OCI-LY7 (cell line): ENCODE data around the gene SLC4A1. TPM values are rescaled to one million over a fixed set of nuclear protein-coding genes. Genes with fewer than 3 reads are reported as not detected.
A peak's percentile ranks its signal among the peaks of the same experiment; 100 is the strongest.

Experiments
- BruUV-seq: library from RNA; stranded (reverse); fragments of 400-500 nt; replicated peaks from 2 replicates; lab custom pipeline; 2021; lab: Mats Ljungman, UMichigan
- CTCF ChIA-PET: fragments of 300-600 bp; sonication (Branson Sonifier 250); formaldehyde crosslinking; loops from one replicate; lab custom pipeline; 2022; ENCODE audit warnings: antibody characterized with exemption; ENCODE audit not compliant: unreplicated experiment; lab: Charles Lee
- POLR2A ChIA-PET: fragments of 300-600 bp; sonication (Branson Sonifier 250); formaldehyde crosslinking; loops from one replicate; lab custom pipeline; 2022; ENCODE audit warnings: antibody characterized with exemption; lab: Charles Lee
- DNase-seq: peaks from one replicate; pipeline ENCODE4 v3.0.0-alpha.2; 2015; ENCODE audit warnings: low spot score
- H2AFZ ChIP-seq: fragments of 200-600 bp; sonication (generic), shearing (Covaris generic); 2 replicates; pipeline ENCODE4 v1.6.1; 2014; ENCODE audit warnings: mild to moderate bottlenecking, antibody characterized with exemption, low read length, moderate library complexity
- H3K27ac ChIP-seq: fragments of 200-600 bp; sonication (generic); 2 replicates; pipeline ENCODE4 v1.5.1; 2014; ENCODE audit warnings: mixed run types, low read depth, mild to moderate bottlenecking, moderate library complexity, low read length, inconsistent platforms; ENCODE audit not compliant: poor library complexity, severe bottlenecking
- H3K36me3 ChIP-seq: fragments of 200-600 bp; sonication (generic); 2 replicates; pipeline ENCODE4 v1.6.1; 2014; ENCODE audit warnings: mild to moderate bottlenecking, antibody characterized with exemption, low read length, moderate library complexity, mixed read lengths; ENCODE audit not compliant: insufficient read depth
- H3K4me1 ChIP-seq: fragments of 200-600 bp; sonication (generic); 2 replicates; pipeline ENCODE4 v1.5.1; 2014; ENCODE audit warnings: mild to moderate bottlenecking, low read length; ENCODE audit not compliant: insufficient read depth, poor library complexity, severe bottlenecking
- H3K4me2 ChIP-seq: fragments of 200-600 bp; sonication (generic); 2 replicates; pipeline ENCODE4 v1.6.1; 2014; ENCODE audit warnings: mild to moderate bottlenecking, low read length
- H3K4me3 ChIP-seq: fragments of 200-600 bp; sonication (generic); 2 replicates; pipeline ENCODE4 v1.5.1; 2014; ENCODE audit warnings: mild to moderate bottlenecking, low read depth, low read length; ENCODE audit not compliant: poor library complexity, severe bottlenecking
- H3K79me2 ChIP-seq: fragments of 200-600 bp; sonication (generic); 2 replicates; pipeline ENCODE4 v1.6.1; 2016; ENCODE audit warnings: low read depth, mild to moderate bottlenecking, low read length, moderate library complexity, mixed read lengths; ENCODE audit not compliant: insufficient read depth
- H3K9me2 ChIP-seq: fragments of 200-600 bp; sonication (generic); 2 replicates; pipeline ENCODE4 v1.6.1; 2016; ENCODE audit warnings: mild to moderate bottlenecking, low read length, mixed read lengths; ENCODE audit not compliant: insufficient read depth
- H3K9me3 ChIP-seq: fragments of 200-600 bp; sonication (generic); 2 replicates; pipeline ENCODE4 v1.6.1; 2014; ENCODE audit warnings: mild to moderate bottlenecking, mixed run types, low read length, mixed read lengths
- H4K20me1 ChIP-seq: fragments of 200-600 bp; sonication (generic); 2 replicates; pipeline ENCODE4 v1.6.1; 2014; ENCODE audit warnings: mild to moderate bottlenecking, antibody characterized with exemption, low read length, moderate library complexity, mixed read lengths; ENCODE audit not compliant: insufficient read depth
- CTCF ChIP-seq: fragments of 200-600 bp; sonication (generic); conservative IDR thresholded peaks from 2 replicates; pipeline ENCODE4 v1.5.1; 2014; ENCODE audit warnings: mild to moderate bottlenecking, antibody characterized with exemption, low read length, moderate library complexity, mixed read lengths
- EZH2phosphoT487 ChIP-seq: fragments of 200-600 bp; sonication (generic); IDR thresholded peaks from 2 replicates; pipeline ENCODE4 v1.6.1; 2018; ENCODE audit warnings: low read depth, borderline replicate concordance, mild to moderate bottlenecking, mixed run types, antibody characterized with exemption, low read length, moderate library complexity, mixed read lengths
- intact Hi-C: fragments of 100-400 bp; cut with micrococcal nuclease; formaldehyde crosslinking; loops from one replicate; pipeline ENCODE4 v1.10.0; 2022; ENCODE audit not compliant: unreplicated experiment
- total RNA-seq, 2 experiments: library from RNA; depleted of rRNA in 1 of 2; stranded (reverse); fragments of >200 nt in 1 of 2; shearing (Covaris generic) in 1 of 2; gene quantifications; 2 replicates each; pipeline ENCODE4 v1.2.3, GENCODE V29; 2014 to 2022

The SLC4A1 gene
- total RNA-seq, 2 experiments from 2014 or later = not detected

GRCh38 chr17:44307387-44308186 lies 39.7 kb upstream of the SLC4A1 start:
- no peaks in the 10 kb centered on the region for H3K36me3 ChIP-seq
- TF ChIP-seq EZH2phosphoT487 (no peak), CTCF (no peak)
- H3K4me3 ChIP-seq = no peak overlapping the region
- CTCF ChIA-PET = no interaction called here
- peak overlapping the region; percentile 38 for H3K4me2 ChIP-seq
- no peak overlapping the region for H2AFZ ChIP-seq
- H3K27ac ChIP-seq = no peak overlapping the region
- no peaks in the 10 kb centered on the region for H3K79me2 ChIP-seq
- no peaks in the 10 kb centered on the region for H3K9me2 ChIP-seq
- no TSS peak for BruUV-seq
- intact Hi-C loops = no loop called here
- no peaks in the 10 kb centered on the region for H4K20me1 ChIP-seq
- POLR2A ChIA-PET = no interaction called here
- H3K9me3 ChIP-seq = no peaks in the 10 kb centered on the region
- peaks cover 19% of the 10 kb centered on the region for H3K4me1 ChIP-seq
- DNase-seq = no peak

GRCh38 chr17:44304651-44305050 lies 36.7 kb upstream of the SLC4A1 start:
- no peak overlapping the region for H3K4me3 ChIP-seq
- H3K36me3 ChIP-seq = no peaks in the 10 kb centered on the region
- H3K79me2 ChIP-seq = no peaks in the 10 kb centered on the region
- H2AFZ ChIP-seq = no peak overlapping the region
- CTCF ChIA-PET = no interaction called here
- H3K4me2 ChIP-seq = no peak overlapping the region
- intact Hi-C loops = no loop called here
- no peak for DNase-seq
- H4K20me1 ChIP-seq = no peaks in the 10 kb centered on the region
- TF ChIP-seq EZH2phosphoT487 = no peak
- no peak for TF ChIP-seq CTCF
- 0 out of 2 replicates have a peak, but pooled peaks cover 3% of the 10 kb centered on the region for H3K9me2 ChIP-seq
- no TSS peak for BruUV-seq
- H3K4me1 ChIP-seq = peaks cover 15% of the 10 kb centered on the region
- H3K27ac ChIP-seq = no peak overlapping the region
- POLR2A ChIA-PET = no interaction called here
- no peaks in the 10 kb centered on the region for H3K9me3 ChIP-seq

- H4K20me1 ChIP-seq = no peaks in the 10 kb centered on the region
- H3K4me3 ChIP-seq = no peak overlapping the region
- H3K4me2 ChIP-seq = no peak overlapping the region
- H3K27ac ChIP-seq = no peak overlapping the region
- POLR2A ChIA-PET = interaction anchor here (0.7 kb wide), 1 partner anchor 51 kb away, joined by 3 read pairs; no protein-coding TSS in a partner anchor
- H3K9me3 ChIP-seq = no peaks in the 10 kb centered on the region
- H2AFZ ChIP-seq = no peak overlapping the region
- no peak for DNase-seq
- no peaks in the 10 kb centered on the region for H3K36me3 ChIP-seq
- no peaks in the 10 kb centered on the region for H3K4me1 ChIP-seq
- intact Hi-C loops = no loop called here
- BruUV-seq = no TSS peak
- H3K79me2 ChIP-seq = no peaks in the 10 kb centered on the region
- 0 out of 2 replicates have a peak, but pooled peaks cover 3% of the 10 kb centered on the region for H3K9me2 ChIP-seq
- CTCF ChIA-PET = no interaction called here
- TF ChIP-seq EZH2phosphoT487 (no peak), CTCF (no peak)
Observed at GRCh38 chr17:44297975-44298374, 30.0 kb upstream of the SLC4A1 start.
